Muscle layer of duodenum (tissue), 2 donors: ENCODE results near the gene ABCC1.
"Not testable (repeated sequence)": the region's sequence is repeated elsewhere in the genome, so short reads cannot be mapped to it uniquely, and the experiment has no call there.

ENCODE experiments used
- H3K27ac ChIP-seq: one replicate; pipeline ENCODE4 v1.7.0; 2013; ENCODE audit warnings: mild to moderate bottlenecking, low read length
- H3K27me3 ChIP-seq: one replicate; pipeline ENCODE4 v1.7.0; 2013; ENCODE audit warnings: low read depth, mild to moderate bottlenecking, control low read depth, low read length
- H3K36me3 ChIP-seq, 2 donors: one replicate each; pipeline ENCODE4 v1.7.0; 2013; ENCODE audit warnings: low read length in 2 of 2, control low read depth in 1 of 2, mild to moderate bottlenecking in 1 of 2; ENCODE audit not compliant: insufficient read depth in 2 of 2, control insufficient read depth in 1 of 2
- H3K4me1 ChIP-seq, 2 donors: one replicate each; pipeline ENCODE4 v1.7.0; 2013; ENCODE audit warnings: low read length in 2 of 2, mild to moderate bottlenecking in 2 of 2, control low read depth in 1 of 2, moderate library complexity in 1 of 2; ENCODE audit not compliant: insufficient read depth in 2 of 2, control insufficient read depth in 1 of 2
- H3K4me3 ChIP-seq, 2 donors: one replicate each; pipeline ENCODE4 v1.7.0; 2013; ENCODE audit warnings: low read length in 2 of 2, low read depth in 1 of 2, mild to moderate bottlenecking in 1 of 2
- H3K9me3 ChIP-seq, 2 donors: one replicate each; pipeline ENCODE4 v1.7.0; 2013; ENCODE audit warnings: low read length in 2 of 2, control low read depth in 1 of 2, mild to moderate bottlenecking in 1 of 2; ENCODE audit not compliant: control insufficient read depth in 1 of 2
- donor health status: healthy.

ABCC1 gene

DNA sequence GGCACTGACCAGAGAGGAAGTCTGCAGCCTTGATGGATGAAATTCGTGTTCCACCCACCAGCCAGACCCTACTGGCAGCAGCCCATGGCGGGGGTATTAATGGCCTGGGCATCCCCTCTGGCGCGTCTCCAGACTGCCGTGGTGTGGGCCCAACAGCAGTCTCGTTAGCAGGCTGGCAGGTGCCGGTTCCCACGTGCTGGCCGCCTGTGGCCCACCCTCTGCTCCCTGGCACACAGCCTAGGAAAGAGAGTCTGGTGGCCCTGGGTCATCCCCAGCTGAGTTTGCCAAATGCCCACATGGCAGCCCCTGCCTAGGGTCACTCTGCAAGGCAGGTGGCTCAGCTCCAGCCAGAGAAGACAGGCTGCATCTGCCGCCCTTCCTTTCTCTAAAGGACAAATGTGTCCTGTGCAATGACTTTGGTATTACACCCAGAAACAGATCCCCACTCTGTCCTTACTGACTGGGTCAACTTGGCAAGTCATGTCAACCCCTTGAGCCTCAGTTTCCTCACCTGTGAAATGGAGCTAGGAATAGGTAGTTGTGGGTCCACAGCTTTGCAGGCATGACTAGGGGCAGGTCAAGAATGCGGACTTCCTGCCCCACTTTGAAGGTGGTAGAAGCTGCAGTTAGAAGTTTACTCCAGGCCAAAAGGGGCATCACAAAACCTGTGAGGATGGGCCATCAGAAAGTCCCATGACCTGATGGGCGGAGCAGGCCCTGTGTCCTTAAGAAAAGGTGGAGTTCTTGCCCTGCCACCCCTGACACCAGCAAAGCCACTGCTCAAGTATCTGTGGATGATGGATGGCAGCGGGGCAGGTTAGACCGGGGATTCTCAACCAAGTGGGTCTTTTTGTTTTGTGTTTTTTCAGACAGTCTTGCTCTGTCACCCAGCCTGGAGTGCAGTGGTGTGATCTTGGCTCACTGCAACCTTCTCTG lies 197.2 kb downstream of the ABCC1 start:
- H3K27me3 ChIP-seq: no peaks in the 10 kb centered on the region
- H3K4me1 ChIP-seq: peaks cover 0 to 33% of the 10 kb centered on the region in 2 donors
- no peak overlapping the region for H3K27ac ChIP-seq
- H3K36me3 ChIP-seq: peaks cover 5 to 11% of the 10 kb centered on the region in 2 donors
- no peak overlapping the region for H3K4me3 ChIP-seq
- no peaks in the 10 kb centered on the region for H3K9me3 ChIP-seq

DNA sequence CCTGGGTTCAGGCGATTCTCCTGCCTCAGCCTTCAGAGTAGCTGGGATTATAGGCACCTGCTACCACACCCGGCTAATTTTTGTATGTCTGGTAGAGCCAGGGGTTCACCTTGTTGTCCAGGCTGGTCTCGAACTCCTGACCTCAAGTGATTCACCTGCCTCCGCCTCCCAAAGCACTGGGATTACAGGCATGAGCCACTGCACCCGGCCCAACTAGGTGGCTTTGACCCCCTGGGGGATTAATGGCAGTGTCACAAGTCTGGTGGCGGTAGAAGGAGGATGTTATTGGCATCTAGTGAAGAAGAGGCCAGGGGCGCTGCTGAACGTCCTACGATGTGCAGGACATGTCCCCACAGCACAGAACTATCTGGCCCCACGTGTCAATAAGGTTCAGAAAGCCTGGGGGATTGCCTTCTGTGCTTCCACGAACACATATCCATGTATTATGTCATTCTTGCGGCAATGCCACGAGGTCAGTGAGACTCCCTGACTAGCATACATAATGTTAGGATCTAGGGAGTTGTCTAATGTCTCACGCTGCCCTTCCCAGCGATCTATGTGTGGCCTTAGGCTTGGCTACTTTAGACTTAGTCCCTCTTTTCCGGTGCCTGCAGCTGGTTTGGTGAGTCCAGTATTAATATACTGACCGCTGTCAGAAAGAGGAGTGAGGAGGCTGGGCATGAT lies 198.0 kb downstream of the ABCC1 start:
- Histone ChIP-seq H3K27ac (no peak overlapping the region), H3K4me1 (peaks cover 0 to 32% of the 10 kb centered on the region in 2 donors)

DNA sequence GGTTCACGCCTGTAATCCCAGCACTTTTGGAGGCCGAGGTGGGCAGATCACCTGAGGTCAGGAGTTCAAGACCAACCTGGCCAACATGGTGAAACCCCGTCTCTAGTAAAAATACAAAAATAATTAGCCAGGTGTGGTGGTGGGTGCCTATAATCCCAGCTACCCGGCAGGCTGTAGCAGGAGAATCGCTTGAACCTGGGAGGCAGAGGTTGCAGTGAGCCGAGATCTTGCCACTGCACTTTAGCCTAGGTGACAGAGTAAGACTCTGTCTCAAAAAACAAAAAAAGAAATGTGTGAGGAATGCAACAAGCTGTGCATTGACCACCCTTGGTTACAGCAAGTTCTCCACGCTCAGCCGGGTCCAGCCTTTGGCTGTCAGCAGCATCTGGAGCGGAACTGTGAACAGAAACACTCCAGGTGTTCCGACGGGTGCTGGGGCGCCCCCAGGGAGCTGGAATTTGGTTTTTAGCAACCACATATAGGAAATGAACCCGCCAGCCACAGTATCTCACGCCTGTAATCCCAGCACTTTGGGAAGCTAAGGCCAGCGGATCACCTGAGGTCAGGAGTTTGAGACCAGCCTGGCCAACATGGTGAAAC lies 198.7 kb downstream of the ABCC1 start:
- not testable (repeated sequence) for H3K27me3 ChIP-seq, H3K4me3 ChIP-seq, H3K9me3 ChIP-seq, H3K27ac ChIP-seq, H3K36me3 ChIP-seq
- H3K4me1 ChIP-seq: peaks cover 0 to 32% of the 10 kb centered on the region in 2 donors

More for the DNA sequence above, 198.0 kb downstream of the ABCC1 start:
- H3K4me3 ChIP-seq: no peak overlapping the region
- no peaks in the 10 kb centered on the region for H3K27me3 ChIP-seq
- H3K9me3 ChIP-seq: no peaks in the 10 kb centered on the region
- peaks cover 0 to 3% of the 10 kb centered on the region in 2 donors for H3K36me3 ChIP-seq

DNA sequence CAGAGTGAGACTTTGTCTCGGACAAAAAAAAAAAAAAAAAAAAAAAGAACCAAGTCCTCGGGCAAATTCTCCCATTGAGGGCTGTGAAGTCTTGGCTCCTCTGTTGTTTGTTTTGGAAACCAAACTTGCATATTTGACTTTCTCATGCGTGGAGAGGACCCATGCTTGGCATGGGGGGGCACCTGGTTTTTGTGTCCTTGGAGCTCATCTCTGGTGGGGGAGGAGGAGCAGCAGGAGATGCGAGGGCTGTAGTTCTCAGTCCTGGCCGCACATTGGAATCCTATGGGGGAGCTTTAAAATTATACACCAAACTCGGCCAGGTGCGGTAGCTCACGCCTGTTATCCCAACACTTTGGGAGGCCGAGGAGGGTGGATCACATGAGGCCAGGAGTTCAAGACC lies 199.3 kb downstream of the ABCC1 start:
- H3K36me3 ChIP-seq: no peaks in the 10 kb centered on the region
- peaks cover 0 to 32% of the 10 kb centered on the region in 2 donors for H3K4me1 ChIP-seq
- no peak overlapping the region for H3K4me3 ChIP-seq
- no peaks in the 10 kb centered on the region for H3K27me3 ChIP-seq
- H3K27ac ChIP-seq: no peak overlapping the region
- H3K9me3 ChIP-seq: no peaks in the 10 kb centered on the region

DNA sequence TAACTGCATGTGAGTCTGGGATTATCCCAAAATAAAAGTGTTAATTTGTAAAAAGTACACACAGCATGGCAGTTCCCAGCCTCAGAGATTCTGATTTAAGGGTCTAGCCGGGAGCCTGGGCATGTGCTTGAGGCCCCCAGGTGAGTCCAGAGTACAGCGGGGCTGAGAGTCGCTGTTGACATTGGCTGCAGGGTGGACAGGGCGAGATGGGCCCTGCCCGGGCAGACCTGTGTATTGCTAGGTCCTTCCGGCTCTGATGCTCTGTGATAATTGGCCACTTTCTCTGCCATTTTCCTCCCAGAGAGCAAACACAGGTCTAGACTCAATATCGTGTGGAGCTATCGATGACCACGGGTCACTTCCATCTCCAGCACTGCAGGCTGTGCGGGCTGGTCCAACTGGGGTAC lies 200.3 kb downstream of the ABCC1 start:
- no peak overlapping the region for H3K4me3 ChIP-seq
- H3K9me3 ChIP-seq: no peaks in the 10 kb centered on the region
- no peaks in the 10 kb centered on the region for H3K27me3 ChIP-seq
- peaks cover 0 to 32% of the 10 kb centered on the region in 2 donors for H3K4me1 ChIP-seq
- H3K27ac ChIP-seq: peak overlapping the region; percentile 36
- no peaks in the 10 kb centered on the region for H3K36me3 ChIP-seq

DNA sequence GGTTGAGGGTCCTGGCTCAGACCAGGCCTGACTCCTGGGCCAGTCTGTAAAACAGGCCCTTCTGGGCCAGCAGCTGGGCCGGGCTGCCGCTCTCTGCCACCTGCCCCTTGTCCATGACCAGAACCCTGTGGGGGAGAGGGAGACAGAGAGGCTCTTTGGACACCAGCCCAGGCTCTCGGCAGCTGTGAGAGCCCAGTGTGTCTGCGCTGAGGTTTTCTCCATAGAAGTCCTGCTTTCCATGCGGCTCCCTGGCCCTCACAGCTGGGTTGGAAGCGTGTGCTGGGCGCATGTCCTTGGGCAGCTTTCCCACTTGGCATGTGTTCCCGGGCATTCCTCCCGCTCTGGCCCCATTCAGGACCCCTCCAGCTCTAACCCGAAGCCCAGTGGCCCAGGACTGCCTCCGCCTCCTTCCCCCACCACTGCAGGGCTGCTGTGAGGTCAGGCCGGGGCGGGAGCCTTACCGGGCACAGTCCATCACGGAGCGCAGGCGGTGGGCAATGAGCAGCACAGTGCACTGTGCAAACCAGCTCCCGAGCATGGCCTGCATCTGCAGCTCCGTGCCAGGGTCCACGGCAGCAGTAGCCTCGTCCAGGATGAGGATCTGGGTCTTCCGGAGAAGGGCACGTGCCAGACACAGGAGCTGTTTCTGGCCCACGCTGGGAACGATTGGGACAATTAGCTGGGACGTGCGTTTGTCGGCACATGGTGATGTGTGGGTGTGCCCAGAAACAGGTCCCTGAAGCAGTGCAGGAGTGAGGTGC lies 200.9 kb downstream of the ABCC1 start:
- Histone ChIP-seq H3K36me3 (no peaks in the 10 kb centered on the region), H3K27me3 (no peaks in the 10 kb centered on the region), H3K9me3 (no peaks in the 10 kb centered on the region), H3K4me1 (peaks cover 0 to 32% of the 10 kb centered on the region in 2 donors), H3K4me3 (peak overlapping the region in 1 of 2 donors; percentile 31), H3K27ac (peak overlapping the region; percentile 36)

DNA sequence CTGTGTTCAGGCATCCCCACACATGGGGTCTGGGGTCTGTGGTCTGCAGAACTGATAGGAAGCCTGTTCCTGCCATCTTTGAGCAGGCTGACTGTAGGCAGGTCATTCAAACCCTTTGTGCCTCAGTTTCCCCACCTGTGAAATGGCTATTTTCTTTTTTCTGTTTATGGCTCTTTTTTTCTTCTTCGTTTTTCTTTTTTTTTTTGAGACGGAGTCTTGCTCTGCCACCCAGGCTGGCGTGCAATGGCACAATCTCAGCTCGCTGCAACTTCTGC lies 201.4 kb downstream of the ABCC1 start:
- Histone ChIP-seq H3K36me3 (no peaks in the 10 kb centered on the region), H3K9me3 (no peaks in the 10 kb centered on the region), H3K27ac (no peak overlapping the region), H3K27me3 (no peaks in the 10 kb centered on the region), H3K4me1 (peaks cover 0 to 32% of the 10 kb centered on the region in 2 donors), H3K4me3 (peak overlapping the region in 1 of 2 donors; percentile 31)

DNA sequence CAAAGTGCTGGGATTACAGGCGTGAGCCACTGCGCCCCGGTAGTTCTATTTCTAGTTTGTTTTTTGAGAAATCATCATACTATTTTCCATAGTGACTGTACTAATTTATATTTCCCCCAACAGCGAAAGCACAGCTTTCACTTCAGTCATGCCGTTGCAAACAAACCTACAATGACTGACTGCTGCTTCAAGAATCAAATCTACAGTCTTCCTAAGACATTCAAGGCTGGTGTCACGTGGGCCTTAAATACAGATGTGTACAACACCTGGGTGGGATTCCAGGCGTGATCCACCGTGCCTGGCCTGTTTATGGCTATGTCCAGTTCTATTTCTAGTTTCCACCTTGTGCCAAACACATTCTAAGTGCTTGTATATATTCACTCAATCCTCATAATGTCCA lies 201.9 kb downstream of the ABCC1 start:
- Histone ChIP-seq H3K4me1 (peaks cover 0 to 32% of the 10 kb centered on the region in 2 donors), H3K4me3 (no peak overlapping the region), H3K27ac (no peak overlapping the region), H3K27me3 (no peaks in the 10 kb centered on the region), H3K9me3 (no peaks in the 10 kb centered on the region), H3K36me3 (no peaks in the 10 kb centered on the region)

DNA sequence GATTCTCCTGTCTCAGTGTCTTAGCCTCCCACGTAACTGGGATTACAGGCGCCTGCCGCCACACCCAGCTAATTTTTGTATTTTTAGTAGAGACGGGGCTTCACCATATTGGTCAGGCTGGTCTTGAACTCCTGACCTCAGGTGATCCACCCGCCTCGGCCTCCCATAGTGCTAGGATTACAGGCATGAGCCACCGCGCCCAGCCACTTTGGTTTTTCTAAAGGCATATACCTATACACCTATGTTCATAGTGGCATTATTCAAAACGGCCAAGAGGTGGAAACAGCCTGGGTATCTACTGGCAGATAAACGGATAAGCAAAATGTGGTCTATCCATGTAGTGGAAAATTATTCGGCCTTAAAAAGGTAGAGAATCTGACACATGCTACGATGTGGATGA lies 203.6 kb downstream of the ABCC1 start:
- H3K4me3 ChIP-seq, H3K27ac ChIP-seq, H3K27me3 ChIP-seq, H3K9me3 ChIP-seq, H3K36me3 ChIP-seq: not testable (repeated sequence)
- H3K4me1 ChIP-seq: peaks cover 0 to 27% of the 10 kb centered on the region in 2 donors

DNA sequence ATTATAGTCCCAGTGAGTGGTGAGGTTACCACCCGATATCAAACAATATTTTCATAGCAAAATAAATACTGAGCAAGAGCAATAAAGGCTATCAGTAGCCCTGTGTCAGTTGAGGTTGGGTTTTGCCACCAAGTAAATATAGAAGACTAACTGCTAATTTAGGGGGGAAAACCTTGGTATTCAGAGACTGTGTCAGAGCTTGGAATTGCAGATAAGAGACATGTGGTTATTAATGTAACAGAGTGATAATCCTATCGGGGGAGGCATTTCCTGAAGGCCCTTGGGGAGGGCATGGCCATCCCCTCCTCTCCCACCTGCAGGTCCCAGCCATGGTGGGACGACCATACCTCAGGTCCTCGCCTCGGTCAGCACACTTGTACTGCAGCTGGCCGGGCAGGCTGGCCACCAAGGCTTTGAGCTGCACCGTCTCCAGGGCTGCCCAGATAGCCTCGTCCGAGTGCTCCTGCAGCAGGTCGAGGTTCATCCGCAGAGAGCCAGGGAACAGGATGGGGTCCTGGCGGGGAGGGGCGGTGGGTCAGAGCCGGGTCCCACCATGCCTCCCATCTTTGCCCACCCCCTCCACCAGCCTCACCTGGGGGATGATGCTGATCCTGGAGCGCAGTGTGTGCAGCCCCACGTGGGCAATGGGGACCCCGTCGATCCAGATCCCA lies 205.0 kb downstream of the ABCC1 start:
- Histone ChIP-seq H3K4me3 (no peak overlapping the region), H3K4me1 (peaks cover 0 to 17% of the 10 kb centered on the region in 2 donors), H3K27ac (no peak overlapping the region), H3K36me3 (peaks cover 0 to 2% of the 10 kb centered on the region in 2 donors), H3K27me3 (no peaks in the 10 kb centered on the region), H3K9me3 (peaks cover 0 to 14% of the 10 kb centered on the region in 2 donors)
